H1 (cell line): ENCODE data around the gene ALPP. TPM values are rescaled to one million over a fixed set of nuclear protein-coding genes. Genes with fewer than 3 reads are reported as not detected.

ENCODE experiments used
- CHD1 ChIP-seq: IDR thresholded peaks from 2 replicates; pipeline ENCODE4 v1.6.1; 2012; ENCODE audit warnings: low read depth, low read length, improper control_type of control experiment
- MAX ChIP-seq: IDR thresholded peaks from 2 replicates; pipeline ENCODE4 v1.6.1; 2012; ENCODE audit warnings: inconsistent platforms
- NRF1 ChIP-seq: IDR thresholded peaks from 2 replicates; pipeline ENCODE4 v1.6.1; 2011; ENCODE audit warnings: mild to moderate bottlenecking, low read depth, low read length, improper control_type of control experiment
- POLR2A ChIP-seq, 2 experiments: IDR thresholded peaks; 1 replicate in 1 of 2; 2 replicates in 1 of 2; pipeline ENCODE4 v1.6.1; 2011; ENCODE audit warnings: low read depth in 2 of 2, low read length in 2 of 2, mild to moderate bottlenecking in 2 of 2; ENCODE audit errors: control extremely low read depth in 1 of 2
- POLR2AphosphoS5 ChIP-seq: IDR thresholded peaks from 2 replicates; pipeline ENCODE4 v1.6.1; 2011; ENCODE audit warnings: low read depth, low read length
- SP2 ChIP-seq: IDR thresholded peaks from 2 replicates; pipeline ENCODE4 v1.6.1; 2012; ENCODE audit warnings: mild to moderate bottlenecking, low read length, inconsistent platforms
- polyA plus RNA-seq, 7 experiments: library from polyadenylated mRNA; depleted of rRNA in 3 of 7; stranded (reverse) in 5 of 7; unstranded in 2 of 7; fragments of >200 nt in 5 of 7; fragments of 200-250 nt in 2 of 7; gene quantifications; 1 replicate in 5 of 7; 2 replicates in 1 of 7; 4 replicates in 1 of 7; pipeline versions ENCODE4 v1.2.1 to v1.2.3, GENCODE V29; 2011 to 2013; ENCODE audit warnings: missing spikeins in 2 of 7, mixed read lengths in 2 of 7
- total RNA-seq: library from RNA; stranded (reverse); fragmentation: NEBNext Ultra II Directional; extraction: Animal tissue kit (Norgen Biotek cat#: 25700); gene quantifications from 2 replicates; pipeline ENCODE4 v1.2.1, GENCODE V29; 2021

Gene ALPP
- total and polyA plus RNA-seq, 2 of the 8 experiments (the other 6 are each of a cell fraction or from before 2014, with no cell fraction given) = 0.15 TPM

GRCh38 chr2:232416521-232417470, 38.2 kb downstream of the ALPP start (continued):
- TF ChIP-seq MAX (no peak), CHD1 (no peak), SP2 (no peak), POLR2A (IDR thresholded peaks at IDR 0.05; ENCODE audit: control extremely low read depth in 1 of 2, low read depth in 2 of 2, low read length in 2 of 2) (peak in 1 of 2 experiments; percentile 29; a peak in 1 of 3 replicates), POLR2AphosphoS5 (0 out of 2 replicates have a peak, but pooled peaks have one; percentile 8), NRF1 (no peak)
